ENCODE data around the gene LRG1.

LRG1 gene

DNA sequence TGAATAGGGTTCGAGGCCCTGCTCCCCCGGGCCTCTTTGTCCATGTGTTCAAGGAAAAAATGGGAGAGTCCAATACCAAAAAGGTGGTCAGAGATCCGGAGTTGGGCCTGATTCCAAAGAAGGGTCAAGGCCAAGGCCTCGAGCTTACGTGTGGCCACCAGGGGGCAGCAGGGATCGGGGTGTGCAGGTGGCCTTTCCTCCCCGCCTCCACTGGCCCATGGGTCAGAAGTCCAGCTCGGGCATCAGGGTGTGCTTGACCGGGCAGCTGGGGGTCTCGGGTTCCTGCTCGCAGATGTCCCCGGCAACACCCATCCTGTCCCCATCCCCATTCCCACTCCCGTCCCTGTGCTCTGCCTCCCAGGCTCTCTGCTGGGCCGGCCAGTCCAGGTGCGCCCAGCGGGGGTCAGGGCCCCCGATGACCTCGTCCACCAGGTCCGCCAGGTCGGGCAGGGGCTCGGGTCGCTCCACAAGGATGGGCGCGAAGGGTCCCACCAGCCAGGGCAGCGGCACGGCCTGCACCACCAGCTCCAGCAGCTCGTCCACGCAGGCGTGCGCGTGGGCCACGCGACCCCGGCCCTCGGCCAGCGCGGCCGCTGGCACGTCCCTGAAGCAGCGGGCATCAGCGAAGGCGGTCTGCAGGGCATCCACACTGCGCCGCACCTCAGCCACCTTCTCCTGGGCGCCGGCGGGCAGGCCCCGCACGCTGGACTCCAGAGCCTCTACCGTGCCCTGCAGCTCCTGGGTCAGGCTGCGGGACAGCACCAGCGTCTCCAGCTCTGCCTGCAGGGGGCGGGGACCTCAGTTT is 16.3 kb downstream of the LRG1 start:
- Histone ChIP-seq H3K36me3 (ENCODE audit: control insufficient read depth, insufficient read depth, low read length) (no peaks in the 10 kb centered on the region), H3K4me1 (ENCODE audit: control insufficient read depth, insufficient read depth, low read length, poor library complexity, severe bottlenecking) (no peaks in the 10 kb centered on the region), H3K9me3 (ENCODE audit: control insufficient read depth, low read length) (no peaks in the 10 kb centered on the region), H3K4me3 (ENCODE audit: extremely low read depth, insufficient read depth, low read length, poor library complexity, severe bottlenecking) (no peak overlapping the region), H3K27ac (ENCODE audit: low read depth, low read length, severe bottlenecking) (no peak overlapping the region)
- 78% methylated on average over 44 to 51 of the region's 53 CpGs for WGBS, 2 experiments (ENCODE audit: insufficient coverage in 2 of 2)

DNA sequence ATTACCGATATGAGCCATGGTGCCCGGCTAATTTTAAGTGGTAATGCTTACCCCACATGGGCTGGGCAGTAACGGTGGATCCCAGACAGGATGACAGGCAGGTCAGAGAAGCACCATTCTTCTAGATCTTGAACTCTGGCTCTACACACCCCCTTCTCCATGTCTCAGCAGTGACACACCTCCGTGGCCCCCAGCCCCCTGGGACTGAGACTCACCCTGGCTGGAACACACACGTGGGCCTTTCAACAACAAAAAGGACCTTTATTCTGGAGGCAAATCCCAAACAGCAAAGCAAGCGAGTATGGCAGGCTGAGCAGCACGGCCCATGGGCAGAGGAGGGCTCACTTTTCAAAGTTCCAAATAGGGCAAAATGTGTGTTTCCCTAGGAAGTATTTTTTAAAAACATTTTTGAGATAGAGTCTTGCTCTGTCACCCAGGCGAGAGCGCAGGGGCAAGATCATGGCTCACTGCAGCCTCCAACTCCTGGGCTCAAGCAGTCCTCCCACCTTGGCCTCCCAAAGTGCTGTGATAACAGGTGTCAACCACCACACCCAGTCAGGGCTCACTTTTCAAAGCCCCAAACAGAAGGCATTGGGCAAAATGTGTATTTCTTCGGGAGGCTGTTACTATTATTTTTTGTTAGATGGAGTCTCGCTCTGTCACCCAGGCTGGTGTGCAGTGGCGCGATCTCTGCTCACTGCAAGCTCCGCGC is 17.4 kb downstream of the LRG1 start:
- Histone ChIP-seq H3K27ac (ENCODE audit: low read depth, low read length, severe bottlenecking) (no peak overlapping the region), H3K4me3 (ENCODE audit: extremely low read depth, insufficient read depth, low read length, poor library complexity, severe bottlenecking) (no peak overlapping the region), H3K36me3 (ENCODE audit: control insufficient read depth, insufficient read depth, low read length) (no peaks in the 10 kb centered on the region), H3K9me3 (ENCODE audit: control insufficient read depth, low read length) (no peaks in the 10 kb centered on the region), H3K4me1 (ENCODE audit: control insufficient read depth, insufficient read depth, low read length, poor library complexity, severe bottlenecking) (no peaks in the 10 kb centered on the region)
- WGBS, 2 experiments (ENCODE audit: insufficient coverage in 2 of 2): 85 to 93% methylated on average over 6 to 15 of the region's 15 CpGs

DNA sequence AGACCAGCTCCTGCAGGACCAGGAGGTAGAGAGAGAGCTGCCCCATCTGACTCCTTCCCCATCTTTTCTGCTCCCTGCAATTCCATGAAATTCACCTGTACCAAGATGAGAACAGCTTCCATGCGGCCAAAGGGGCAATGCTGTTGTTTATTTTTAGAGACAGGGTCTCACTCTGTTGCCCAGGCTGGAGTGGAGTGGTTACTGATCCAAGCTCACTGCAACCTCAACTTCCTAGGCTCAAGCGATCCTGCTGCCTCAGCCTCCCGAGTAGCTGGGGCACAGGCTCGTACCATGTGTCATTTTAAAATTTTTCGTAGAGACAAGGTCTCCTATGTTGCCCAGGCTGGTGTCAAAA is 18.0 kb downstream of the LRG1 start:
- Histone ChIP-seq H3K36me3 (ENCODE audit: control insufficient read depth, insufficient read depth, low read length) (no peaks in the 10 kb centered on the region), H3K4me1 (ENCODE audit: control insufficient read depth, insufficient read depth, low read length, poor library complexity, severe bottlenecking) (no peaks in the 10 kb centered on the region), H3K27ac (ENCODE audit: low read depth, low read length, severe bottlenecking) (no peak overlapping the region), H3K4me3 (ENCODE audit: extremely low read depth, insufficient read depth, low read length, poor library complexity, severe bottlenecking) (no peak overlapping the region), H3K9me3 (ENCODE audit: control insufficient read depth, low read length) (no peaks in the 10 kb centered on the region)
- WGBS, 2 experiments (ENCODE audit: insufficient coverage in 2 of 2): 87 to 93% methylated on average over 4 to 5 of the region's 5 CpGs

DNA sequence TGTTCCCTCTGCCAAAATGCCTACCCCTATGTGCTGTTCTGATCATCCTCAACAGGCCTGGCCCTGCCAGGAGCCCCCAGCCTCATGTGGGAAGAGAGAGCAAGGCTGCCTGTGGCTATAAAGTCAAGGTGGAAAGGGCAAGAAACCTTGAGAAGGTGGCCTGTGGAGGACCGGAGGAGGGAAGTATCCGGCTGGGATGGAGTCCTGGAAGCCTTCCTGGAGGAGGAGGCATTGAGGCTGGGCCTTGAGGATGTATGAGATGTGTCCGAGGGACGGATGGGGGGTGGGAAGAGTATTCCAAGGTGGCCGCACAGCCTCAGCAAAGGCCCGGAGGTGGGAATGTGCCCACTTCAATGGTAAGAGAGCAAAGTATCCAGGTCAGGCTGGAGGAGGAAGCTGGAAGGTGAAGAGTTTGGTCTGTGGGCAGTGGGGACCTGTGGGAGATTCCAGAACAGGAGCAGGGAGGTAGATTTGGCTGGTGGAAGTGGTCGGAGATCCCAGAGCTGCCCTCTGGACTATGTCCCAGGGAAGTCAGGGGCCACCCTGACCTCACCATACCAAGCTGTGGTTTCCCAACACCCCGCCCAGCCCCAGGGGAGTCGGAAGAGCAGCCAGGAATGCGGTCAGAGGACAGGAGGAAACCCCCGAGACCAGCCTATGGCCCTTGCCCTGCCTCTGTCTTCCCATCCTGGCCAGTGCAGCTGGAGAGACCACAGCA is 18.5 kb downstream of the LRG1 start:
- WGBS, 2 experiments (ENCODE audit: insufficient coverage in 2 of 2): 88 to 90% methylated on average over 10 to 11 of the region's 11 CpGs
- Histone ChIP-seq H3K27ac (ENCODE audit: low read depth, low read length, severe bottlenecking) (no peak overlapping the region), H3K4me3 (ENCODE audit: extremely low read depth, insufficient read depth, low read length, poor library complexity, severe bottlenecking) (no peak overlapping the region), H3K9me3 (ENCODE audit: control insufficient read depth, low read length) (no peaks in the 10 kb centered on the region), H3K36me3 (ENCODE audit: control insufficient read depth, insufficient read depth, low read length) (no peaks in the 10 kb centered on the region), H3K4me1 (ENCODE audit: control insufficient read depth, insufficient read depth, low read length, poor library complexity, severe bottlenecking) (no peaks in the 10 kb centered on the region)

DNA sequence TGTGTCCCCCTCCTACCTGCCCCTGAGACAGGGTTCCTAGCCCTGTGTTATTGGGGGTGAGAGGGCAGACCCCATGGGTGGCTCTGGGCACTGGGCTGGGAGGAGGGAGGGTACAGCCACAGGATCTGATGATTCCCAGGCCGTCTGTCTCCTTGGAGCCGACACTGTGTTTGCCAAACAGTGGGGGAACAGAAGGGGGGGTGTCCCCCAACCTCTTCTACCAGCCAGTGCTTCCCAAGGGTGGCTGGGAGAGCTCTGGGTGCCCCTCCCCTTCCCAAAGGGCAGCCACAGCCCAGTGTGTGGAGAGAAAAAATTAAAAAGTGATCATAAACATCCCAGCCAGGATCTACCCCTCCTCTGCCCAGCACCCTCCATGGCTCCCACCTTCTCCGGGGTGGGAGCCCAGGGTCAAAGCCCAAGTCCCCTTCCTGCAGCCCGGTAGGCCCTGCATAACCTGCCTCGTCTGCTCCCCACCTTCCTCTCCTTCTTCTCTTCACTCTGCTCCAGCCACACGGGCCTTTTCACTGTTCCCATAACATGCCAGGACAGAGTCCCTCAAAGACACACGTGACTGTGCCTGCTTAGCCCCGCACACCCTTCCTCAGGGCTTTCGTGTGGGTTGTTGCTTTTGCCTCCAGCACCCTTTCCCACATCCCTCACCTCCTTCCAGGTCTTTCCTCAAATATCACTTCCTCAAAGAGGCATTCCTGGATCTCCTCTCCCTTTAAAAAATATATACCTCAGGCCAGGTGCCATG is 20.1 kb downstream of the LRG1 start:
- Histone ChIP-seq H3K4me1 (ENCODE audit: control insufficient read depth, insufficient read depth, low read length, poor library complexity, severe bottlenecking) (no peaks in the 10 kb centered on the region), H3K4me3 (ENCODE audit: extremely low read depth, insufficient read depth, low read length, poor library complexity, severe bottlenecking) (no peak overlapping the region)
- WGBS, 2 experiments (ENCODE audit: insufficient coverage in 2 of 2): 92 to 93% methylated on average over 7 of the region's 9 CpGs

DNA sequence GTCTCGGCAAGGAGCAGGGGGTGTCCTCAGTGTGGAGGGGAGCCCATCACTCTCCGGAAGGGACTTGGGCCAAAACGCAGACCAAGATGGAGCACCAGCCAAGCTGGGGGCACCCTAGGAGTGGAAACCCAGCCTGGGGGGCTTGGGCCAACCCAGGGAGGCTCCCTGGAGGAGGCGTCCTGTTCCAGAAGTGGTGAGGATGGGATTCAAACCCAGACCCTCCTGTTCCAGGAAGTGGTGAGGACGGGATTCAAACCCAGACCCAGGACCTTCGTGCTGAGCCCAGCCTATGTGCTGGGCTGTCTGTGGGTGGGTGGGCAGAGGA is 20.7 kb downstream of the LRG1 start:
- WGBS, 2 experiments (ENCODE audit: insufficient coverage in 2 of 2): 97 to 98% methylated on average over 6 of the region's 6 CpGs
- H3K27ac ChIP-seq (ENCODE audit: low read depth, low read length, severe bottlenecking): no peak overlapping the region
- H3K36me3 ChIP-seq (ENCODE audit: control insufficient read depth, insufficient read depth, low read length): no peaks in the 10 kb centered on the region
- no peaks in the 10 kb centered on the region for H3K9me3 ChIP-seq (ENCODE audit: control insufficient read depth, low read length)
- H3K4me1 ChIP-seq (ENCODE audit: control insufficient read depth, insufficient read depth, low read length, poor library complexity, severe bottlenecking): no peaks in the 10 kb centered on the region
- H3K4me3 ChIP-seq (ENCODE audit: extremely low read depth, insufficient read depth, low read length, poor library complexity, severe bottlenecking): no peak overlapping the region

More for the DNA sequence above, 20.1 kb downstream of the LRG1 start:
- Histone ChIP-seq H3K36me3 (ENCODE audit: control insufficient read depth, insufficient read depth, low read length) (no peaks in the 10 kb centered on the region), H3K27ac (ENCODE audit: low read depth, low read length, severe bottlenecking) (no peak overlapping the region), H3K9me3 (ENCODE audit: control insufficient read depth, low read length) (no peaks in the 10 kb centered on the region)

DNA sequence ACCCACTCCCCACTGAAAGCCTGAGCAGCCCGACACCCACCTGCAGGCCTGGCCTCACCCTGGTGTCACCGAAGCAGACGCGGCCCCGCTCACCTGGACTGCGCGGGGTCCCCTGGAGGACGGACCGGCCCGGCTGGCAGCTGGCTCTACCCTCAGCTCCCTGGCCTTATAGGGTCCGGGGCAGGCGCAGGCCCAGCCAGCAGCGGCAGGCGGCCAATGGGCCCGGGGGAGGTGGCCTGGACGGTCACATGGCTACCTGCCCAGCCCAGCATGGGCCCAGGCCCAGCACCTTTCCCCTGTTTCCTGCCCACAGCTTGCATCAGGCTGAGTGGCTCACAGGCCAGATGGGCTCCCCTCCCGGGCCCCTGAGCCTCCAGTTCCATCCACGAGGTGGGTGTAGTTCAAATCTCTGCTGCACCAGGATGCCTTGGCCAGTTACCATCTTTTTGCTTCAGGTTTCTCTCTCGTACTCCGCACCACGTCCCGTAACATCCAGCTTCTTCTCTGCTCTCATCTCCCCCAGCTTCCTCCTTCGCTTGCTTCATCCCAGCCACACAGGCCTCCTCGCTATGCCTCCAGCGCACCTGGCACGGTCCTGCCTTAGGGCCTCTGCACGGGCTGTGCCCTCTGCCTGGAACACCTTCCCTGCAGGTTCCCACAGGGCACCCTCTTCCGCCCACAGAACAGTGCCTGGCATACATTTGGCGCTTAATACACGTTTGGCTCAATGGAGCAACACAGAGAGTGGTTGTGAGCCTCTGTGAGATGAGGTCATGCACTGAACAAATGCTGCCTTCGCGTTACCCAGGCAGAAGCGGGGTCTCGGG is 21.3 kb downstream of the LRG1 start, which contains the start of gene PLIN4:
TSS of gene PLIN4 (minus strand) at position 142 of the 827 bp plus-strand sequence. CDS start 214 bp downstream, outside the sequence.
- H3K9me3 ChIP-seq (ENCODE audit: control insufficient read depth, low read length): no peaks in the 10 kb centered on the region
- H3K4me3 ChIP-seq (ENCODE audit: extremely low read depth, insufficient read depth, low read length, poor library complexity, severe bottlenecking): no peak within 1 kb of the TSS
- H3K27ac ChIP-seq (ENCODE audit: low read depth, low read length, severe bottlenecking): no peak within 1 kb of the TSS
- WGBS, 2 experiments (ENCODE audit: insufficient coverage in 2 of 2): 90% methylated on average over 31 to 34 of the region's 34 CpGs
- no peaks in the 10 kb centered on the region for H3K36me3 ChIP-seq (ENCODE audit: control insufficient read depth, insufficient read depth, low read length)
- no peaks in the 10 kb centered on the region for H3K4me1 ChIP-seq (ENCODE audit: control insufficient read depth, insufficient read depth, low read length, poor library complexity, severe bottlenecking)

DNA sequence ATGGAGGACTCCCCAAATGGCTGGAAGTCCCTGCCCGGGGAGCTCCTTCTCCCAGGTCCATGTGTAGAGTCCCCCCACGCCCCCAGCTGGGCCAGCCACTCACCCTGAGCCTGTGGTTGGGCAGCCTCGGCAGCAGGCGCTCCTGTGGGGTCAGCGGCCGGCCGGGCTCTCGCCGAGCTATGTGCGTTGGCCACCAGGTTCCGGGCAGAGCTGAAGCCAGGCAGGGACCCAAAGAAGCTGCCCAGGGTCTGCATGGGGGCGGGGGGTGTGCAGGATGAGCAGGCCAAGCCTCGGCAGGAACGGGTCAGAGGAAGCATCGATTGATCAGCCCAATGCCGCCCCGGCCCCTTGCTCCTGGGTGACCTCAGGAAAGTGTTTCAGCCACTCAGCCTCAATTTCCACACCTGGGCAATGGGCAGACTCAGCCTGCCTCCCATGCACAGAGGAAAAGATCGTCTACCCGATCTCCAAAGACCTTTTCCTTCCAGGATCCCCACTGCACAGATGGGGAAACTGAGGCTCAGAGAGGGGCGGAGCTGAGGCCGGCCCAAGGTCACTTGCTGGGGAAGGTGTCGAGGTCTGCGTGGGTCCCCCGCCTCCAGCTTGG is 22.3 kb downstream of the LRG1 start:
- no peak overlapping the region for H3K27ac ChIP-seq (ENCODE audit: low read depth, low read length, severe bottlenecking)
- H3K9me3 ChIP-seq (ENCODE audit: control insufficient read depth, low read length): no peaks in the 10 kb centered on the region
- WGBS, 2 experiments (ENCODE audit: insufficient coverage in 2 of 2): 92% methylated on average over 17 to 20 of the region's 24 CpGs
- H3K36me3 ChIP-seq (ENCODE audit: control insufficient read depth, insufficient read depth, low read length): no peaks in the 10 kb centered on the region
- H3K4me3 ChIP-seq (ENCODE audit: extremely low read depth, insufficient read depth, low read length, poor library complexity, severe bottlenecking): no peak overlapping the region
- no peaks in the 10 kb centered on the region for H3K4me1 ChIP-seq (ENCODE audit: control insufficient read depth, insufficient read depth, low read length, poor library complexity, severe bottlenecking)

DNA sequence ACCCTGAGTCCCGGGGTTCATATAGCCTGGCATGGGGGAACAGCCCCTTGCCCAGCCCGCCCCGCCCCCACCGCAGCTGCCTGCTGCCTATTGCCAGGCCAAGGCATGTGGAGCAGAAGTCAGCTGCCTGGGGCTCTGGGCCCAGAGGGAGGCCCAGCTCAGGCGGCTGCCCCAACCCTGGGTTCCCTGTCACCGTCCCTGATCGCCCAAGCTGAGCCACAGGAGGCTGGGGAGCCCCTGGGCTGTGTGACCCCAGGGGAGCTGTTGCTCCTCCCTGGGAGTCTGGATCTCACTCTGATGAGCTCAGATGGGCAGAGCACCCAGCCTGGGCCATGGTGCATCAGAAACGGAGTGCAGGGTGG is 22.9 kb downstream of the LRG1 start:
- Histone ChIP-seq H3K27ac (ENCODE audit: low read depth, low read length, severe bottlenecking) (no peak overlapping the region), H3K9me3 (ENCODE audit: control insufficient read depth, low read length) (no peaks in the 10 kb centered on the region), H3K36me3 (ENCODE audit: control insufficient read depth, insufficient read depth, low read length) (no peaks in the 10 kb centered on the region), H3K4me1 (ENCODE audit: control insufficient read depth, insufficient read depth, low read length, poor library complexity, severe bottlenecking) (no peaks in the 10 kb centered on the region), H3K4me3 (ENCODE audit: extremely low read depth, insufficient read depth, low read length, poor library complexity, severe bottlenecking) (no peak overlapping the region)
- WGBS, 2 experiments (ENCODE audit: insufficient coverage in 2 of 2): 60 to 67% methylated on average over 4 to 5 of the region's 8 CpGs
